Activated CD4-positive, alpha-beta memory T cell treated with anti-CD3 and anti-CD28 coated beads for 36 hours (primary cell): ENCODE data around the gene LRBA. TPM values are rescaled to one million over a fixed set of nuclear protein-coding genes. Genes with fewer than 3 reads are reported as not detected.

ENCODE experiments used
- CTCF ChIA-PET: fragments of 350-600 bp; sonication (Branson Sonifier 250); formaldehyde crosslinking; loops from one replicate; lab custom pipeline; 2021; ENCODE audit warnings: antibody characterized with exemption, inconsistent platforms; lab: Charles Lee
- POLR2A ChIA-PET: fragments of 350-600 bp; sonication (Branson Sonifier 250); formaldehyde crosslinking; loops from one replicate; lab custom pipeline; 2021; ENCODE audit warnings: antibody characterized with exemption; lab: Charles Lee
- DNase-seq: peaks from one replicate; pipeline ENCODE4 v3.0.0-alpha.2; 2020
- H3K27ac Mint-ChIP-seq: one replicate; pipeline ENCODE4 v1.8.0; 2021; ENCODE audit warnings: mixed read lengths
- H3K27me3 Mint-ChIP-seq: one replicate; pipeline ENCODE4 v1.8.0; 2021; ENCODE audit warnings: mixed read lengths
- H3K36me3 Mint-ChIP-seq: one replicate; pipeline ENCODE4 v1.8.0; 2021; ENCODE audit warnings: mixed read lengths
- H3K4me1 Mint-ChIP-seq: one replicate; pipeline ENCODE4 v1.8.0; 2021; ENCODE audit warnings: low read depth, mixed read lengths
- H3K4me3 Mint-ChIP-seq: one replicate; pipeline ENCODE4 v1.8.0; 2021; ENCODE audit warnings: mild to moderate bottlenecking, mixed read lengths
- H3K9me3 Mint-ChIP-seq: one replicate; pipeline ENCODE4 v1.8.0; 2021; ENCODE audit warnings: mixed read lengths
- intact Hi-C: fragments of 100-400 bp; cut with micrococcal nuclease; formaldehyde crosslinking; loops from one replicate; pipeline ENCODE4 v1.15.1; 2023
- total RNA-seq, 2 experiments: library from RNA; stranded (reverse); gene quantifications; one replicate each; pipeline ENCODE4 v1.2.3, GENCODE V29; 2021

Gene LRBA
- total RNA-seq, 2 experiments from 2014 or later = 62.4 to 63.7 TPM

GRCh38 chr4:150863456-150863855, 151.6 kb downstream of the LRBA start:
- Mint-ChIP-seq H3K36me3 (peaks cover 6% of the 10 kb centered on the region), H3K4me3 (no peak overlapping the region), H3K27me3 (no peaks in the 10 kb centered on the region), H3K4me1 (no peaks in the 10 kb centered on the region), H3K9me3 (no peaks in the 10 kb centered on the region), H3K27ac (no peak overlapping the region)
- no peak for DNase-seq
- ChIA-PET POLR2A (no interaction called here), CTCF (interaction anchor here (1.0 kb wide), 1 partner anchor 565 kb away, joined by 4 read pairs; no protein-coding TSS in a partner anchor)
- intact Hi-C loops = no loop called here

GRCh38 chr4:150862829-150863228, 152.3 kb downstream of the LRBA start:
- Mint-ChIP-seq H3K9me3 (no peaks in the 10 kb centered on the region), H3K4me1 (no peaks in the 10 kb centered on the region), H3K27me3 (no peaks in the 10 kb centered on the region), H3K36me3 (peaks cover 4% of the 10 kb centered on the region), H3K27ac (no peak overlapping the region), H3K4me3 (no peak overlapping the region)
- POLR2A ChIA-PET = no interaction called here
- intact Hi-C loops = no loop called here
- no peak for DNase-seq
- CTCF ChIA-PET = interaction anchor here (1.0 kb wide), 1 partner anchor 564 kb away, joined by 4 read pairs; no protein-coding TSS in a partner anchor

- POLR2A ChIA-PET = no interaction called here
- H3K27me3 Mint-ChIP-seq = no peaks in the 10 kb centered on the region
- H3K36me3 Mint-ChIP-seq = peaks cover 8% of the 10 kb centered on the region
- no peak for DNase-seq
- H3K4me3 Mint-ChIP-seq = no peak overlapping the region
- no peaks in the 10 kb centered on the region for H3K4me1 Mint-ChIP-seq
- no peaks in the 10 kb centered on the region for H3K9me3 Mint-ChIP-seq
- CTCF ChIA-PET = interaction anchor here (0.5 to 0.9 kb wide), 2 partner anchors 31 to 265 kb away, joined by 3 to 4 read pairs; no protein-coding TSS in a partner anchor
- H3K27ac Mint-ChIP-seq = no peak overlapping the region
- intact Hi-C loops = no loop called here
Observed at GRCh38 chr4:150859453-150859852, 155.6 kb downstream of the LRBA start.

- intact Hi-C loops = no loop called here
- CTCF ChIA-PET = interaction anchor here (0.5 to 4.7 kb wide), 3 partner anchors 11 to 1088 kb away, joined by 3 to 29 read pairs (median 3); no protein-coding TSS in a partner anchor
- peaks cover 19% of the 10 kb centered on the region for H3K36me3 Mint-ChIP-seq
Observed at GRCh38 chr4:150855981-150856510, 159.0 kb downstream of the LRBA start.

GRCh38 chr4:150854600-150854999, 160.5 kb downstream of the LRBA start:
- ChIA-PET POLR2A (no interaction called here), CTCF (interaction anchor here (1.5 to 4.7 kb wide), 2 partner anchors 13 to 15 kb away, joined by 3 to 29 read pairs; no protein-coding TSS in a partner anchor)
- intact Hi-C loops = no loop called here
- H3K27ac Mint-ChIP-seq = no peak overlapping the region
- no peaks in the 10 kb centered on the region for H3K9me3 Mint-ChIP-seq
- no peak overlapping the region for H3K4me3 Mint-ChIP-seq
- H3K27me3 Mint-ChIP-seq = no peaks in the 10 kb centered on the region
- H3K36me3 Mint-ChIP-seq = peaks cover 25% of the 10 kb centered on the region
- no peaks in the 10 kb centered on the region for H3K4me1 Mint-ChIP-seq
- no peak for DNase-seq

More at GRCh38 chr4:150855981-150856510, 159.0 kb downstream of the LRBA start:
- Mint-ChIP-seq H3K4me3 (no peak overlapping the region), H3K27ac (no peak overlapping the region), H3K4me1 (no peaks in the 10 kb centered on the region), H3K27me3 (no peaks in the 10 kb centered on the region), H3K9me3 (no peaks in the 10 kb centered on the region)
- no peak for DNase-seq
- POLR2A ChIA-PET = no interaction called here

GRCh38 chr4:150853882-150854281, 161.2 kb downstream of the LRBA start:
- H3K9me3 Mint-ChIP-seq = no peaks in the 10 kb centered on the region
- H3K4me1 Mint-ChIP-seq = no peaks in the 10 kb centered on the region
- H3K4me3 Mint-ChIP-seq = no peak overlapping the region
- intact Hi-C loops = no loop called here
- ChIA-PET POLR2A (no interaction called here), CTCF (interaction anchor here (1.5 to 4.7 kb wide), 2 partner anchors 13 to 15 kb away, joined by 3 to 29 read pairs; no protein-coding TSS in a partner anchor)
- no peaks in the 10 kb centered on the region for H3K27me3 Mint-ChIP-seq
- H3K36me3 Mint-ChIP-seq = peaks cover 31% of the 10 kb centered on the region
- no peak overlapping the region for H3K27ac Mint-ChIP-seq
- DNase-seq = no peak

GRCh38 chr4:150852216-150852615, 162.9 kb downstream of the LRBA start:
- Mint-ChIP-seq H3K4me1 (no peaks in the 10 kb centered on the region), H3K4me3 (no peak overlapping the region), H3K36me3 (peaks cover 41% of the 10 kb centered on the region), H3K27me3 (no peaks in the 10 kb centered on the region), H3K9me3 (no peaks in the 10 kb centered on the region), H3K27ac (no peak overlapping the region)
- ChIA-PET CTCF (interaction anchor here (1.1 kb wide), 1 partner anchor 15 kb away, joined by 6 read pairs; no protein-coding TSS in a partner anchor), POLR2A (no interaction called here)
- intact Hi-C loops = no loop called here
- DNase-seq = no peak

- Mint-ChIP-seq H3K27ac (no peak overlapping the region), H3K9me3 (no peaks in the 10 kb centered on the region), H3K4me3 (no peak overlapping the region), H3K27me3 (no peaks in the 10 kb centered on the region), H3K36me3 (peaks cover 47% of the 10 kb centered on the region), H3K4me1 (no peaks in the 10 kb centered on the region)
- ChIA-PET POLR2A (no interaction called here), CTCF (no interaction called here)
- intact Hi-C loops = no loop called here
- no peak for DNase-seq
Observed at GRCh38 chr4:150849016-150849415, 166.1 kb downstream of the LRBA start.

- peak; percentile 76 for DNase-seq
- intact Hi-C loops = loop anchor here (1.0 to 2.0 kb wide), 7 partner anchors 10 to 530 kb away; partner anchors contain the start of gene RPS3A
- Mint-ChIP-seq H3K4me1 (peaks cover 42% of the 10 kb centered on the region), H3K27me3 (no peaks in the 10 kb centered on the region), H3K9me3 (no peaks in the 10 kb centered on the region), H3K36me3 (peaks cover 38% of the 10 kb centered on the region), H3K27ac (peak overlapping the region; percentile 72), H3K4me3 (no peak overlapping the region)
- ChIA-PET POLR2A (interaction anchor here (1.3 kb wide), 1 partner anchor 9 kb away, joined by 4 read pairs; no protein-coding TSS in a partner anchor), CTCF (interaction anchor here (0.7 to 2.2 kb wide), 12 partner anchors 10 to 897 kb away, joined by 3 to 15 read pairs (median 3); no protein-coding TSS in a partner anchor)
Observed at GRCh38 chr4:150828159-150828558, 186.9 kb downstream of the LRBA start.

- Mint-ChIP-seq H3K4me3 (no peak overlapping the region), H3K36me3 (peaks cover 38% of the 10 kb centered on the region), H3K9me3 (no peaks in the 10 kb centered on the region), H3K27me3 (no peaks in the 10 kb centered on the region), H3K27ac (peak overlapping the region; percentile 38), H3K4me1 (peaks cover 42% of the 10 kb centered on the region)
- intact Hi-C loops = no loop called here
- CTCF ChIA-PET = interaction anchor here (0.9 to 2.2 kb wide), 7 partner anchors 9 to 147 kb away, joined by 3 to 15 read pairs (median 4); no protein-coding TSS in a partner anchor
- POLR2A ChIA-PET = interaction anchor here (1.3 kb wide), 1 partner anchor 8 kb away, joined by 4 read pairs; no protein-coding TSS in a partner anchor
- DNase-seq = no peak
Observed at GRCh38 chr4:150827226-150827625, 187.9 kb downstream of the LRBA start.

GRCh38 chr4:150826306-150826705, 188.8 kb downstream of the LRBA start:
- H3K27ac Mint-ChIP-seq = no peak overlapping the region
- intact Hi-C loops = no loop called here
- no peak for DNase-seq

GRCh38 chr4:150822407-150822806, 192.7 kb downstream of the LRBA start:
- CTCF ChIA-PET = no interaction called here
- intact Hi-C loops = no loop called here
- H3K36me3 Mint-ChIP-seq = peaks cover 29% of the 10 kb centered on the region

More at GRCh38 chr4:150826306-150826705, 188.8 kb downstream of the LRBA start:
- Mint-ChIP-seq H3K4me1 (peaks cover 45% of the 10 kb centered on the region), H3K4me3 (no peak overlapping the region), H3K36me3 (peaks cover 40% of the 10 kb centered on the region), H3K27me3 (no peaks in the 10 kb centered on the region), H3K9me3 (no peaks in the 10 kb centered on the region)
- ChIA-PET CTCF (interaction anchor here (0.6 to 1.4 kb wide), 2 partner anchors 41 to 93 kb away, joined by 3 to 5 read pairs; no protein-coding TSS in a partner anchor), POLR2A (no interaction called here)

More at GRCh38 chr4:150822407-150822806, 192.7 kb downstream of the LRBA start:
- no peak overlapping the region for H3K4me3 Mint-ChIP-seq
- no peaks in the 10 kb centered on the region for H3K9me3 Mint-ChIP-seq
- peaks cover 31% of the 10 kb centered on the region for H3K4me1 Mint-ChIP-seq
- H3K27me3 Mint-ChIP-seq = no peaks in the 10 kb centered on the region
- no peak overlapping the region for H3K27ac Mint-ChIP-seq
- POLR2A ChIA-PET = no interaction called here
- DNase-seq = no peak
